ENCODE results near the gene GPC4.

GRCh38 chrX:133412246-133412645, 3.0 kb downstream of the GPC4 start:
- no peak for TF ChIP-seq CREB5 (CRISPR knock-in tag; IDR thresholded peaks at IDR 0.05; ENCODE audit: low read depth)
- TF ChIP-seq OSR1 (CRISPR knock-in tag; IDR thresholded peaks at IDR 0.05) = no peak
- no peak for TF ChIP-seq ZNF70 (CRISPR knock-in tag; IDR thresholded peaks at IDR 0.05)
- TF ChIP-seq TOX (CRISPR knock-in tag; IDR thresholded peaks at IDR 0.05; ENCODE audit: borderline replicate concordance) = no peak
- no peak for TF ChIP-seq ESRRG (CRISPR knock-in tag; IDR thresholded peaks at IDR 0.05)
